Subcutaneous adipose tissue (tissue), 4 donors: ENCODE data around the gene ARSJ. TPM values are rescaled to one million over a fixed set of nuclear protein-coding genes. Genes with fewer than 3 reads are reported as not detected.

Experiments used
- total RNA-seq, 4 donors: library from RNA; depleted of rRNA; stranded (reverse); fragments of >200 nt; gene quantifications; one replicate each; pipeline ENCODE4 v1.1.0, GENCODE V29; 2016
- TF ChIP-seq, protein P1 (sequence below): fragments of 450-650 bp; IDR thresholded peaks from one replicate; pipeline ENCODE4 v1.5.1; 2016; ENCODE audit warnings: low read depth, mild to moderate bottlenecking, control low read depth, antibody characterized with exemption, moderate library complexity

The ARSJ gene
- total RNA-seq, 4 donors from 2014 or later = 0.75 to 1.2 (median 1.0) TPM

DNA sequence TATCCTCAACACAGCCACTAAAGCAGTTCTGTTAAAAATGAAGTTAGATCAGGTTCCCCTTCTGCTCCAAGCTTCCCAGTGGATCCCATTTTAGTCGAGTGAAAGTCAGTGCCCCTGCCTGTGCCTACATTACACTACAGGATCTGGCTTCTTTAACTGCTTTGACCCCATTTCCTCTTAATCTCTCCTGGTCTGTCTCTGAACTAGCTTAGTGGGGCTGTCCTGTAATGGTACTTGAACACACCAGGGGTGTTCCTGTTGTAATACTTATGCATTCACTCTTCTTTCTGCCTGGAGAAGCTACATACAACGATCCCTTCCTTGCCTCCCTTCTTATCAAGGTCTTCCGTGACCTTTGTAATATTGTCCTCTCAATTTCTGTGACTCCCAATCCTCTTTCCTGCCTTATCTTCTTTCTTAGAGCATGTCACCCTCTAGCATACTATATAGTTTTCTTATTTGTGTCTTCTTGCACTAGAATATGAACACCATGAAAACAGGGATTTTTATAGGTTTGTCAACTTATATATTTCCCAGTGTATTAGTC is 16.7 kb downstream of the ARSJ start:
- TF ChIP-seq, protein P1, sequence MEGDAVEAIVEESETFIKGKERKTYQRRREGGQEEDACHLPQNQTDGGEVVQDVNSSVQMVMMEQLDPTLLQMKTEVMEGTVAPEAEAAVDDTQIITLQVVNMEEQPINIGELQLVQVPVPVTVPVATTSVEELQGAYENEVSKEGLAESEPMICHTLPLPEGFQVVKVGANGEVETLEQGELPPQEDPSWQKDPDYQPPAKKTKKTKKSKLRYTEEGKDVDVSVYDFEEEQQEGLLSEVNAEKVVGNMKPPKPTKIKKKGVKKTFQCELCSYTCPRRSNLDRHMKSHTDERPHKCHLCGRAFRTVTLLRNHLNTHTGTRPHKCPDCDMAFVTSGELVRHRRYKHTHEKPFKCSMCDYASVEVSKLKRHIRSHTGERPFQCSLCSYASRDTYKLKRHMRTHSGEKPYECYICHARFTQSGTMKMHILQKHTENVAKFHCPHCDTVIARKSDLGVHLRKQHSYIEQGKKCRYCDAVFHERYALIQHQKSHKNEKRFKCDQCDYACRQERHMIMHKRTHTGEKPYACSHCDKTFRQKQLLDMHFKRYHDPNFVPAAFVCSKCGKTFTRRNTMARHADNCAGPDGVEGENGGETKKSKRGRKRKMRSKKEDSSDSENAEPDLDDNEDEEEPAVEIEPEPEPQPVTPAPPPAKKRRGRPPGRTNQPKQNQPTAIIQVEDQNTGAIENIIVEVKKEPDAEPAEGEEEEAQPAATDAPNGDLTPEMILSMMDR = no peak

DNA sequence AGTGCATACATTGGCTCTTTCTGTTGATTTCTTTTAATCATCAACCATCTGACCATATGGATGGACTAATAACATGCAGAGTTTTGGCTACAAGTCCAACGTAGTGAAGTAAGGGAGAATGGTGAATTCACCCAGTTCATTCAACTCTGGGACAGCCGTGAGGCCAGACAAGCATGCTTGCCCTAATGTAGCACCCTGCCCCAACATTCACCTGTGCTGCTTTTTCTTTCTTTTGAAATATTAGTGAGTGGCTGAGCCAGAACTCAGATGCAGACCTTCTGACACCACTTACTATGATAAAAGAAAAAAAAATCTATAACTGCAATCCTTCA is 17.5 kb downstream of the ARSJ start:
- TF ChIP-seq, protein P1 = no peak

GRCh38 chr4:113960684-113961321 is 18.6 kb downstream of the ARSJ start:
- TF ChIP-seq, protein P1 = no peak

- TF ChIP-seq, protein P1 = no peak
These were observed 19.9 kb downstream of the ARSJ start for GRCh38 chr4:113959539-113959937.

GRCh38 chr4:113958766-113959538 is 20.5 kb downstream of the ARSJ start:
- TF ChIP-seq, protein P1 = no peak

- TF ChIP-seq, protein P1 = no peak
These were observed 21.5 kb downstream of the ARSJ start for GRCh38 chr4:113957956-113958355.

DNA sequence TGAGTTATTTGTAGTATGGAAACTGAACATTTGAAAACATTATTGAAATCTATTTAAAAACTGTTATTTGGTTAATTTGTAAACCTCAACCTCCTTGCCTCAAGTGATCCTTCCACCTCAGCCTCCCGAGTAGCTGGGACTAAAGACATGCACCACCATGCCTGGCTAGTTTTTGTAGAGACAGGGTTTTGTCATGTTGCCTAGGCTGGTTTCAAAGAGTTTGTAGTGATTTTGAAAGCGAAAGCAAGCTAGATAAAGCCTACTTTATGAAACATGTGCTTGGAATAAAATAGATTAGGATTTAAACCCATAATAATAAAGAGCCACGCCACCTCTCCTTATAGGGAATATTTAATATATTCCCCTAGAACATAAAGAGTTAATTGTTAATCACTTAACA is 23.5 kb downstream of the ARSJ start:
- TF ChIP-seq, protein P1 = no peak
